GM19023 (cell line): ENCODE results near the gene PSD4.

Experiments
- ATAC-seq: cut with Tn5 transposase; IDR thresholded peaks from one replicate; pipeline ENCODE4 v1.9.1; 2021; ENCODE audit warnings: mild to moderate bottlenecking, moderate library complexity; ENCODE audit not compliant: unreplicated experiment

PSD4 gene

GRCh38 chr2:113173542-113174375 is at the start of gene PSD4:
TSS of gene PSD4 (plus strand) at chr2:113173971. CDS start at chr2:113182457, 8,486 bp downstream.
- peak; percentile 80 for ATAC-seq

GRCh38 chr2:113124181-113124961 is 49.4 kb upstream of the PSD4 start:
- ATAC-seq = peak; percentile 52

DNA sequence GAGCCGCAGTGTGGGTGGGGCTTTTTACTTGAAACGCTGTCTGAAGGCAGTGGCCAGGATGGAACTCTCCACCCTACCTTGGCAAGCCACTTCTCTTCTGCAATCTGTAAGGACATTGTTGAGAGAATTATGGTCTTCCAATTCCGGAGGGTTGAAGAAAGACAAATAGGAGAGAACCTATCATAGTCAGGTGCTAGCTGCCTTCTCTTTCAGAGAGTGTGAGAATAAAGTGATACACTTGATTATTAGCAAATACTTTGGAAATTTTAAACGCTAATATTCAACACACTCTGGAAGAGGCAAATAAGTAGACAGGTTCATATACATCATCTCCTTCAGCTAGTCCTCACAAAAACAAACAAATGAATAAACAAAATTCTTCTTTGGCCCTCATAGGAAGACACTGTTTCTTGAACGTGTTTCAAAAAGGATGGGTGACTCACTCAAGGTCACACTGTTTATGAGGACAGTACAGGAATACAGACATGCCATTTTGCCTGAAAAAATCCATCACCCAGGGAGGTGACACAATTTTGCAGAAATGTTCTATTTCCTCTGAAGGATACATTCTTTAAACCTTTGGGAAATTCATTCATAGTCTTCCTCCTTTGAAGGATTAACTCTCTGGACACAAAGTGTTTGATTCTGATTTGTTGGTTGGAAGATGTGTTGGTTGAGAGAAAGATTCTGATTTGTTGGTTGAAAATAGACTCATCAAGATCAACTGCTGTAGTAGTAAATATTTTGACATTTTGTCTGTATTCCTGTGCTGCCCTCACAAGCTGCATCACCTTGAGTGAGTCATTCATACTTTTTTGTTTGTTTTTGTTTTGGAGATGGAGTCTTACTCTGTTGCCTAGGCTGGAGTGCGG is 48.6 kb upstream of the PSD4 start:
- peak; percentile 16 for ATAC-seq

- ATAC-seq = no peak
These were observed 46.7 kb upstream of the PSD4 start, which contains the start of gene IL1RN for GRCh38 chr2:113126845-113127645. TSS of gene IL1RN (plus strand) at chr2:113127598. CDS start at chr2:113127625, 27 bp downstream.

DNA sequence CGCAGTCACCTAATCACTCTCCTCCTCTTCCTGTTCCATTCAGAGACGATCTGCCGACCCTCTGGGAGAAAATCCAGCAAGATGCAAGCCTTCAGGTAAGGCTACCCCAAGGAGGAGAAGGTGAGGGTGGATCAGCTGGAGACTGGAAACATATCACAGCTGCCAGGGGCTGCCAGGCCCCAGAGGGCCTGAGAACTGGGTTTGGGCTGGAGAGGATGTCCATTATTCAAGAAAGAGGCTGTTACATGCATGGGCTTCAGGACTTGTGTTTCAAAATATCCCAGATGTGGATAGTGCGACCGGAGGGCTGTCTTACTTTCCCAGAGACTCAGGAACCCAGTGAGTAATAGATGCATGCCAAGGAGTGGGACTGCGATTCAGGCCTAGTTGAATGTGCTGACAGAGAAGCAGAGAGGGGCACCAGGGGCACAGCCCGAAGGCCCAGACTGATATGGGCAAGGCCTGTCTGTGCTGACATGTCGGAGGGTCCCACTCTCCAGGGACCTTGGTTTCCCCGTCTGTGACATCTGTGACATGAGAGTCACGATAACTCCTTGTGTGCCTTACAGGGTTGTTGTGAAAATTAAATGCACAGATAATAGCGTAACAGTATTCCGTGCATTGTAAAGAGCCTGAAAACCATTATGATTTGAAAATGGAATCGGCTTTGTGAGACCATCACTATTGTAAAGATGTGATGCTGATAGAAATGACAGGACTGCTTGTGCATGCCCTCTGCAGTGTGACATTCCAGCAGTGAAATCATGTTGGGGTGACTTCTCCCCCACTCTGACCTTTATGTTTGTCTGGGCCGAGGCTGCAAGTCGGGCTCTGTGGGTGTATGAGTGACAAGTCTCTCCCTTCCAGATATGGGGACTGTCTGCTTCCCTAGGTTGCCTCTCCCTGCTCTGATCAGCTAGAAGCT is 45.9 kb upstream of the PSD4 start:
- ATAC-seq = no peak

DNA sequence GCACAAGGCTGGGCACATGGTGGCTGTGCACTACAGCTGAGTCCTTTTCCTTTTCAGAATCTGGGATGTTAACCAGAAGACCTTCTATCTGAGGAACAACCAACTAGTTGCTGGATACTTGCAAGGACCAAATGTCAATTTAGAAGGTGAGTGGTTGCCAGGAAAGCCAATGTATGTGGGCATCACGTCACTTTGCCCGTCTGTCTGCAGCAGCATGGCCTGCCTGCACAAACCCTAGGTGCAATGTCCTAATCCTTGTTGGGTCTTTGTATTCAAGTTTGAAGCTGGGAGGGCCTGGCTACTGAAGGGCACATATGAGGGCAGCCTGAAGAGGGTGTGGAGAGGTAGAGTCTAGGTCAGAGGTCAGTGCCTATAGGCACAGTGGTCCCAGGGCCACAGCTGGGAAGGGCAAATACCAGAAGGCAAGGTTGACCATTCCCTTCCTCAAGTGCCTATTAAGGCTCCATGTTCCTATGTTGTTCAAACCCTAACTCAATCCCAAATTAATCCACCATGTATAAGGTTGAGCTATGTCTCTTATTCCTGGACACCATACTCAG is 44.2 kb upstream of the PSD4 start:
- no peak for ATAC-seq

GRCh38 chr2:113131352-113132185 is 42.2 kb upstream of the PSD4 start:
- no peak for ATAC-seq

DNA sequence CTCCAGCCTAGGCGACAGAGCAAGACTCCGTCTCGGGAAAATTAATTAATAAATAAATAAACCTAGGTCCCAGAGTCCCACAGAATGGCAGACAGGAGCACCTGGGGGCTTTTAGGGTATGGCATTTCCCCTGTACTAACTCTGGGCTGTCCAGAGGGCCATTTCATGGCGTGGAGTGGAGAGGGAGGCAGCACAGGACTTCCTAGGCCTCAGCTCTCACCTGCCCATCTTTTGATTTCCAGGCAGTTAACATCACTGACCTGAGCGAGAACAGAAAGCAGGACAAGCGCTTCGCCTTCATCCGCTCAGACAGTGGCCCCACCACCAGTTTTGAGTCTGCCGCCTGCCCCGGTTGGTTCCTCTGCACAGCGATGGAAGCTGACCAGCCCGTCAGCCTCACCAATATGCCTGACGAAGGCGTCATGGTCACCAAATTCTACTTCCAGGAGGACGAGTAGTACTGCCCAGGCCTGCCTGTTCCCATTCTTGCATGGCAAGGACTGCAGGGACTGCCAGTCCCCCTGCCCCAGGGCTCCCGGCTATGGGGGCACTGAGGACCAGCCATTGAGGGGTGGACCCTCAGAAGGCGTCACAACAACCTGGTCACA is 41.3 kb upstream of the PSD4 start:
- ATAC-seq = no peak

DNA sequence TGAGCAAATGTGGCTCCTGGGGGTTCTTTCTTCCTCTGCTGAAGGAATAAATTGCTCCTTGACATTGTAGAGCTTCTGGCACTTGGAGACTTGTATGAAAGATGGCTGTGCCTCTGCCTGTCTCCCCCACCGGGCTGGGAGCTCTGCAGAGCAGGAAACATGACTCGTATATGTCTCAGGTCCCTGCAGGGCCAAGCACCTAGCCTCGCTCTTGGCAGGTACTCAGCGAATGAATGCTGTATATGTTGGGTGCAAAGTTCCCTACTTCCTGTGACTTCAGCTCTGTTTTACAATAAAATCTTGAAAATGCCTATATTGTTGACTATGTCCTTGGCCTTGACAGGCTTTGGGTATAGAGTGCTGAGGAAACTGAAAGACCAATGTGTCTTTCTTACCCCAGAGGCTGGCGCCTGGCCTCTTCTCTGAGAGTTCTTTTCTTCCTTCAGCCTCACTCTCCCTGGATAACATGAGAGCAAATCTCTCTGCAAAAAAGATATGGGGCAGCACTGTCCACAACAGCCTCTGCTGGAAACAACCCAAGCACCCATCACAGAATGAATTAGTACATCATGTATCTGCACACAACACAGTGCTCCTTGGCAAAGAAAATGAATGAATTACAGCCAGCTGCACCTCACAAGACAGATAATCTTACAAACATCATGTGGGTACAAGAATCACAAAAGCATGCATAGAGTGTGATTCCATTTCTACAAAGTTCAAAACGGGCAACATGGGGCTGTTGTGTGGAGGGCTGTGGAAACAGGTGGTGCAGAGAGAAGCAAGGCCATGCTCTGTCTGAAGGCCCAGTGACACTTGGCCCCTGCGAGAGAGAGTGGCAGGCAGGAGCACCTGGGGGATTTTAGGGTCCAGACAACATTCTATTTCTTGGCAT is 39.8 kb upstream of the PSD4 start:
- no peak for ATAC-seq

- no peak for ATAC-seq
These were observed 39.1 kb upstream of the PSD4 start for GRCh38 chr2:113134717-113135116.

GRCh38 chr2:113135317-113135716 is 38.5 kb upstream of the PSD4 start:
- no peak for ATAC-seq

DNA sequence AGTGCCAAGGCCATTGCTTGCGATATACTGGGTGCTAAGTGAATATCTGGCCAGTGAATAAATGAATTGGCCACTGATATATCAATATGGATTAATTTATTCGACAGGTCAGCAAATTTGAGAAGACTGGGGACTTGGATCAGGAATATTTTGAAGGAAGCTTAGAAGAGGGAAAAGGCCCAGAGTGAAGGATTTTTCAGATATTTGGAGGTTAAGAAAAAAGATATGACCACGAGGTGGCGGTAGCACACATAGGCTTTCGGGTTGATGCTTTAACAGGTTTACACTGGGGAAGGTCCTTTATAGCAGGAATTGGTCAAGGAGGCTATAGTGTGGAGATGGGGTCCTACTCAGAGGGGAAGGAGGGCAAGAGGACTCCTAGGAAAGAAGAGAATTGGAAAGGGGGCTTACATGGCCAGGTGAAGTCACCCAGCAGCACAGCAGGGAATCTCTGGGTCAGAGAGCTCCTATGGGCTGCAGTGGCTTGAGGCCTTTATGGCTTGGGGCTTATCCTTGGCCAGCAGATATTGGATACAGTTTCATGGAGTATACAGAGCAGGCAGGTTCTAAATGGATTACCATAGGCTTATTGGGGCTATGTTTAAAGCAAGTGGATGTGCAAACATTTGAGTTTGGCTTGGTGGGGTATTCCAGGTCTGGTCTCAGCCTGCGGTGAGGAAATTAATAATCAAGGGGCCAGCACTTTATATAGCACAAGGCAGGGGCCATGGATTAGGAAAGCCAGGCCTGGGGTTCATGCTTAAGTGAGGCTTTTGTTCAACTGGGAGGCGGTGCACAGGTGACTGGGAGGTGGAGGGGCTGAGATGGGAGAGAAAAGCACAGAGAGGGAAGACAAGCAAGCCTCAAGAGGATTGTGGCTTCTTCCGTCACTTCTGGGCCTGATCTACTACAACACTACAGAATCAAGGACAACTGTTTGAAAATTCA is 36.7 kb upstream of the PSD4 start:
- ATAC-seq = no peak

GRCh38 chr2:113137827-113138226 is 35.9 kb upstream of the PSD4 start:
- no peak for ATAC-seq

GRCh38 chr2:113138428-113139322 is 35.1 kb upstream of the PSD4 start:
- no peak for ATAC-seq
